Erythroblast (primary cell): ENCODE results near the gene FANCE.
"Not testable (repeated sequence)": the region's sequence is repeated elsewhere in the genome, so short reads cannot be mapped to it uniquely, and the experiment has no call there.

Source experiments
- GATA1 ChIP-seq: IDR thresholded peaks from 2 replicates; pipeline ENCODE4 v1.6.1; 2011; ENCODE audit warnings: low read depth, mild to moderate bottlenecking, control low read depth, low read length, moderate library complexity
- POLR2A ChIP-seq: IDR thresholded peaks from 2 replicates; pipeline ENCODE4 v1.6.1; 2011; ENCODE audit warnings: mild to moderate bottlenecking, low read length

- TF ChIP-seq POLR2A, GATA1: not testable (repeated sequence)
Measured at GRCh38 chr6:35438378-35439065, 13.6 kb upstream of the FANCE start.
